Neural progenitor cell (in vitro differentiated cells): ENCODE data around the gene HSPA2.

Source experiments
- EZH2phosphoT487 ChIP-seq: fragments of 200-600 bp; sonication (generic); IDR thresholded peaks from 2 replicates; pipeline ENCODE4 v1.6.1; 2017; ENCODE audit warnings: antibody characterized with exemption
- TF ChIP-seq, protein P1 (sequence below): fragments of 200-600 bp; sonication (generic); IDR thresholded peaks from 2 replicates; pipeline ENCODE4 v1.5.1; 2017; ENCODE audit warnings: antibody characterized with exemption, mild to moderate bottlenecking

DNA sequence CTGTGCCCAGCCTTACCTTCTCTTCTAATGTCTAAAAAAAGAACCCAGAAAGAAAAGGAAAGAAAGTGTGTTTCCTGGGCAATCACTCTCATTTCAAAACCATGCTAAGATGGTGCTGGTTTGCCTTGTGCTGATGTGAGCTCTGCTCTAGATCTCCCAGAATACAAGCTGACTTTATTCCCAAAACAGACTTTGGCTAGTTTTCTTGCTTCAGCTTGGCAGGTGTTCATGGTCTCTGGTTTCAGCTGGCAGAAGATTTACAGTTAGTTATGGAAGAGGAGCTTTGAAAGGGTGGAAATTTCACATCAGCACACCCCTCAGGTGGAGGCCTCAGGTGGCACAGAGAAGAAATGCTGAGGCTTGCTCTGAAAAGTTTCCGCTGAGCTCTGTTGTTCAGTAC lies 43.6 kb downstream of the HSPA2 start:
- TF ChIP-seq, protein P1, sequence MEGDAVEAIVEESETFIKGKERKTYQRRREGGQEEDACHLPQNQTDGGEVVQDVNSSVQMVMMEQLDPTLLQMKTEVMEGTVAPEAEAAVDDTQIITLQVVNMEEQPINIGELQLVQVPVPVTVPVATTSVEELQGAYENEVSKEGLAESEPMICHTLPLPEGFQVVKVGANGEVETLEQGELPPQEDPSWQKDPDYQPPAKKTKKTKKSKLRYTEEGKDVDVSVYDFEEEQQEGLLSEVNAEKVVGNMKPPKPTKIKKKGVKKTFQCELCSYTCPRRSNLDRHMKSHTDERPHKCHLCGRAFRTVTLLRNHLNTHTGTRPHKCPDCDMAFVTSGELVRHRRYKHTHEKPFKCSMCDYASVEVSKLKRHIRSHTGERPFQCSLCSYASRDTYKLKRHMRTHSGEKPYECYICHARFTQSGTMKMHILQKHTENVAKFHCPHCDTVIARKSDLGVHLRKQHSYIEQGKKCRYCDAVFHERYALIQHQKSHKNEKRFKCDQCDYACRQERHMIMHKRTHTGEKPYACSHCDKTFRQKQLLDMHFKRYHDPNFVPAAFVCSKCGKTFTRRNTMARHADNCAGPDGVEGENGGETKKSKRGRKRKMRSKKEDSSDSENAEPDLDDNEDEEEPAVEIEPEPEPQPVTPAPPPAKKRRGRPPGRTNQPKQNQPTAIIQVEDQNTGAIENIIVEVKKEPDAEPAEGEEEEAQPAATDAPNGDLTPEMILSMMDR, result no peak
- no peak for TF ChIP-seq EZH2phosphoT487
